ENCODE results near the gene ASAP3.

Gene ASAP3

DNA sequence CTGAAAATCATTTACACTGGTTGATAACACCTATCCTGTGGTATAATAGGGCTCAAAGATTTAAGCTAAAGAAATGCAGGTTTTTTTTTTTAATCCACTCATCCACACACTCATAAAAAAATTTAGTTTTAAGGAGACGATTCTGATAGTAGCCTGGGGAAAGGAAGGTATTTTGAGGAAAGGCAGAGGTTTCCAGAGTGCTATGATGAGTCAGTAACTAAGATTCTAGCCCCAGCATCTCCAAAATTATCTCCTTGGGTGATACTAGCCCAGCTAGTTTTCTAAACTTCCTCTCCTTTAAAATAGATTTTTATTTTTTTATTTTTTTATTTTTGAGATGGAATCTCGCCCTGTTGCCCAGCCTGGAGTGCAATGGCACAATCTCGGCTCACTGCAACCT, 20.7 kb downstream of the ASAP3 start:
- no peak overlapping the region for H3K27ac ChIP-seq (ENCODE audit: low read depth, low read length)
- peaks cover 2% of the 10 kb centered on the region for H3K79me2 ChIP-seq (ENCODE audit: control insufficient read depth, insufficient read depth, low read length, unreplicated experiment)
- H3K36me3 ChIP-seq (ENCODE audit: insufficient read depth, low read length) = no peaks in the 10 kb centered on the region
- H3K27me3 ChIP-seq (ENCODE audit: insufficient read depth, low read length) = no peaks in the 10 kb centered on the region
- no peak overlapping the region for H3K4me3 ChIP-seq (ENCODE audit: low read depth, low read length)
- H3K4me1 ChIP-seq (ENCODE audit: control insufficient read depth, insufficient read depth, low read length, unreplicated experiment) = peaks cover 5% of the 10 kb centered on the region
- H2AFZ ChIP-seq (ENCODE audit: low read length, unreplicated experiment) = no peak overlapping the region

DNA sequence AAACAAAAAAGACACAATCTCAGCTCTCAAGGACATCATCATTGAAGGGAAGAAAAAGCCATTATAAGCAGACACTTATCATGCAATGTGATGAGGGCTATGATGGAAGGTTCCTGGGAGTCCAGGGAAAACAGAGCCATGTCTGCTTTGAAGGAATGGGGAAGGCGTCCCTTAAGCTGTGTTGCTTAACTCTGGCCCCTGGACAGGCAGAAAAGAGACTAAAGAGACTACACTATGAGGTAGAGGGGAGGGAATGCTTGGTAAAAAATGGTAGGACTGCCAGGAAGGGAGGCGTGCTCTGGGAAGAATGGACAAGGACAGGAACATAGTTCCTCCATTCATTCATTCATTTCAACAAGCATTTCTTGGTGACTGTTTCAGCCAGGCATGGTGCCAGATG, 21.2 kb downstream of the ASAP3 start:
- H2AFZ ChIP-seq (ENCODE audit: low read length, unreplicated experiment) = no peak overlapping the region
- H3K36me3 ChIP-seq (ENCODE audit: insufficient read depth, low read length) = 0 out of 2 replicates have a peak, but pooled peaks cover under 1% of the 10 kb centered on the region
- no peak overlapping the region for H3K27ac ChIP-seq (ENCODE audit: low read depth, low read length)
- H3K27me3 ChIP-seq (ENCODE audit: insufficient read depth, low read length) = no peaks in the 10 kb centered on the region
- peaks cover 2% of the 10 kb centered on the region for H3K79me2 ChIP-seq (ENCODE audit: control insufficient read depth, insufficient read depth, low read length, unreplicated experiment)
- H3K4me1 ChIP-seq (ENCODE audit: control insufficient read depth, insufficient read depth, low read length, unreplicated experiment) = peaks cover under 1% of the 10 kb centered on the region
- H3K4me3 ChIP-seq (ENCODE audit: low read depth, low read length) = no peak overlapping the region

DNA sequence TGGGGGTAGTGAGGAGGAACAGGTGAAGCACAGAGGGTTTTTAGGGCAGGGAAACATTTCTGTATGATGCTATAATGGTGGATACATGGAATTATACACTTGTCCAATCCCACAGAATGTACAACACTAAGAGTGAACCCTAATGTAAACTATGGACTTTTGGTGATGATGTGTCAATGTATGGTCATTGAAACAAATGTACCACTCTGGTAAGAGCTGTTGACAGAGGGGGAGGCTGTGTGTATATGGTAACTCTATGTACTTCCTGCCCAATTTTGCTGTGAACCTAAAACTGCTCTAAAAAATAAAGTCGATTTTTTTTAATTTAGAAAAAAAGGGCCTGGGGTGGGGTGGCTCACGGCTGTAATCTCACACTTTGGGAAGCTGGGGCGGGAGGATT, 22.9 kb downstream of the ASAP3 start:
- Histone ChIP-seq H2AFZ (ENCODE audit: low read length, unreplicated experiment) (no peak overlapping the region), H3K4me3 (ENCODE audit: low read depth, low read length) (no peak overlapping the region), H3K4me1 (ENCODE audit: control insufficient read depth, insufficient read depth, low read length, unreplicated experiment) (no peaks in the 10 kb centered on the region), H3K27me3 (ENCODE audit: insufficient read depth, low read length) (no peaks in the 10 kb centered on the region), H3K27ac (ENCODE audit: low read depth, low read length) (no peak overlapping the region), H3K36me3 (ENCODE audit: insufficient read depth, low read length) (0 out of 2 replicates have a peak, but pooled peaks cover 3% of the 10 kb centered on the region), H3K79me2 (ENCODE audit: control insufficient read depth, insufficient read depth, low read length, unreplicated experiment) (peaks cover 2% of the 10 kb centered on the region)

DNA sequence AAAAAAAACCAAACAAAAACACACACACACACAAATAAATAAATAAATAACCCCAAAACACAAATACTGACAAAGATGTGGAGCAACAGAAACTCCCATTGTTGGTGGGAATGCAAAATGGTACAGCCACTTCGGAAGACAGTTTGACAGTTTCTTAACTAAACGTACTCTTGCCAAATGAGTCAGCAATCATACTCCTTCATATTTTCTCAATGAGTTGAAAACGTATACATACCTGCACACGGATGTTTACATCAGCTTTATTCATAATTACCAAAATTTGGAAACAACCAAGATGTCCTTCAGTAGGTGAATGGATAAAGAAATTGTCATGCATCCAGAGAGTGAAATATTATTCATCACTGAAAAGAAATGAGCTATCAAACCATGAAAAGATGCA, 23.5 kb downstream of the ASAP3 start:
- no peaks in the 10 kb centered on the region for H3K4me1 ChIP-seq (ENCODE audit: control insufficient read depth, insufficient read depth, low read length, unreplicated experiment)
- no peak overlapping the region for H3K4me3 ChIP-seq (ENCODE audit: low read depth, low read length)
- H3K36me3 ChIP-seq (ENCODE audit: insufficient read depth, low read length) = 0 out of 2 replicates have a peak, but pooled peaks cover 3% of the 10 kb centered on the region
- H2AFZ ChIP-seq (ENCODE audit: low read length, unreplicated experiment) = no peak overlapping the region
- H3K27me3 ChIP-seq (ENCODE audit: insufficient read depth, low read length) = no peaks in the 10 kb centered on the region
- H3K27ac ChIP-seq (ENCODE audit: low read depth, low read length) = no peak overlapping the region
- H3K79me2 ChIP-seq (ENCODE audit: control insufficient read depth, insufficient read depth, low read length, unreplicated experiment) = peaks cover 2% of the 10 kb centered on the region

DNA sequence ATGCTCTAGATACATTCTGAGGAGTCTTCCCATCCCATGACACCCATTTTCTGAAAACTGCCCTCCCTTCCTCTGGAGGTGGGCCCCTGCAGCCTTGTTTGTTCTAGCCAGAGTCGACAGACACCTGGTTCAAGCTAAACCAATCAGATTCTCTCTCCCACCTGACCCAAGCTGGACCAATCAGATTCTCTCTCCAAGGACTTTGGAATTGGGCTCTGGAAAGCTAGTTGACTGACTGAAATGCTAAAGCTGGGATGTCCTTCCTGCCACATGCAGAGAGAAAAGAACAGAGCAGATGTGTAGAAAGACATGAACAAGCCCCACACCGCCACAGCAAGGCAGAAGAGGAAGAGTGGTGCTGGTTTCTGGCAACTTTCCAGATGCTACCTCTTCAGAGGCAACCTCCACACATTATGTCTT, 24.6 kb downstream of the ASAP3 start:
- Histone ChIP-seq H3K36me3 (ENCODE audit: insufficient read depth, low read length) (0 out of 2 replicates have a peak, but pooled peaks cover 3% of the 10 kb centered on the region), H3K79me2 (ENCODE audit: control insufficient read depth, insufficient read depth, low read length, unreplicated experiment) (peaks cover 2% of the 10 kb centered on the region), H3K4me3 (ENCODE audit: low read depth, low read length) (no peak overlapping the region), H3K4me1 (ENCODE audit: control insufficient read depth, insufficient read depth, low read length, unreplicated experiment) (no peaks in the 10 kb centered on the region), H3K27ac (ENCODE audit: low read depth, low read length) (no peak overlapping the region), H2AFZ (ENCODE audit: low read length, unreplicated experiment) (no peak overlapping the region), H3K27me3 (ENCODE audit: insufficient read depth, low read length) (no peaks in the 10 kb centered on the region)

DNA sequence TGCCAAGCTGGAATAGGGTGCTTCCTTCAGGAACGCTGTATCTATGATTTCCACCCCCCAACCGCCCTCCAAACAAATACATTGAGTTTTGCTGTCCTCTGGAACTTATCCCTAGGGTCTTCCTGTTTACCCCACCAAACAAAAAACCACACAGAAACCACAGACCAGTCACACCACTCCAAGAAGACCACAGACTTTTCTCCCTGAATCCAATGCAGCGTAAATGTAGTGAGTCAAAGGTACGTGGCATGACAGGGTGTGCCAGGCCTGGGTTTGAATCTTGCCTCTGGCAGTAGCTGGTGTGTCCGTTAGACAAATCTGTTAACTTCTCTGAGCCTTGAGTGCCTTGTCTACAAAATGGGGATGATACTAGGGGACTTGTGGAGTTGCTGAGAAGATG, 27.8 kb downstream of the ASAP3 start:
- no peaks in the 10 kb centered on the region for H3K79me2 ChIP-seq (ENCODE audit: control insufficient read depth, insufficient read depth, low read length, unreplicated experiment)
- H3K27ac ChIP-seq (ENCODE audit: low read depth, low read length) = no peak overlapping the region
- H3K36me3 ChIP-seq (ENCODE audit: insufficient read depth, low read length) = 0 out of 2 replicates have a peak, but pooled peaks cover 3% of the 10 kb centered on the region
- H3K27me3 ChIP-seq (ENCODE audit: insufficient read depth, low read length) = no peaks in the 10 kb centered on the region
- no peak overlapping the region for H2AFZ ChIP-seq (ENCODE audit: low read length, unreplicated experiment)
- H3K4me1 ChIP-seq (ENCODE audit: control insufficient read depth, insufficient read depth, low read length, unreplicated experiment) = peaks cover 11% of the 10 kb centered on the region
- H3K4me3 ChIP-seq (ENCODE audit: low read depth, low read length) = no peak overlapping the region

DNA sequence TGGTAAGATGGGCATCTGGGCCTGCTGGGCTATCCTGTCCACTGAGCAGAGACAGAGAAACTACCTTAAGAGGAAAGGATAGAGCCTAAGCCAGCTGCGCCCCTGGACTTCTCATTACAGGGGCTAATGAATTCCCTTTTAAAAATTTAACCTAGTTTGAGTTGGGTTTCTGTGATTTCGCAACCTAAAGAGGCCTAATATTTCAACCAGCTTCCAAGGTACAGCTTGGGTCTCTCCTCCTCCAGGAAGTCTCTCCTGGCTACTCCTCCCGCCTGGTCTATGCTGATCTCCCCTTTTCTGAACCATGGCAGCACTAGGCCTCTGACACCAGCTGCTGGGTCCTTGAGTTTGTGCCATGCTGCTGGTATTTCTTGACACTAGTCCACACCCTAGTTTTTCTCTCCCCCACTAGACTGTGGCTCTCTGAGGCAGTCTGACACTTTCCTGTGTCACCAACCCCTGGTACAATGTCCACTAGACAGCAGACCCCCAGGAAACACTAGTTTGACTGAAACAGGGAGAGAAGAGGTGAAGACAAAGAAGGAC, 30.5 kb downstream of the ASAP3 start:
- no peaks in the 10 kb centered on the region for H3K79me2 ChIP-seq (ENCODE audit: control insufficient read depth, insufficient read depth, low read length, unreplicated experiment)
- H3K36me3 ChIP-seq (ENCODE audit: insufficient read depth, low read length) = 0 out of 2 replicates have a peak, but pooled peaks cover 3% of the 10 kb centered on the region
- peaks cover 11% of the 10 kb centered on the region for H3K4me1 ChIP-seq (ENCODE audit: control insufficient read depth, insufficient read depth, low read length, unreplicated experiment)
- no peak overlapping the region for H2AFZ ChIP-seq (ENCODE audit: low read length, unreplicated experiment)
- no peaks in the 10 kb centered on the region for H3K27me3 ChIP-seq (ENCODE audit: insufficient read depth, low read length)
- no peak overlapping the region for H3K4me3 ChIP-seq (ENCODE audit: low read depth, low read length)
- no peak overlapping the region for H3K27ac ChIP-seq (ENCODE audit: low read depth, low read length)

DNA sequence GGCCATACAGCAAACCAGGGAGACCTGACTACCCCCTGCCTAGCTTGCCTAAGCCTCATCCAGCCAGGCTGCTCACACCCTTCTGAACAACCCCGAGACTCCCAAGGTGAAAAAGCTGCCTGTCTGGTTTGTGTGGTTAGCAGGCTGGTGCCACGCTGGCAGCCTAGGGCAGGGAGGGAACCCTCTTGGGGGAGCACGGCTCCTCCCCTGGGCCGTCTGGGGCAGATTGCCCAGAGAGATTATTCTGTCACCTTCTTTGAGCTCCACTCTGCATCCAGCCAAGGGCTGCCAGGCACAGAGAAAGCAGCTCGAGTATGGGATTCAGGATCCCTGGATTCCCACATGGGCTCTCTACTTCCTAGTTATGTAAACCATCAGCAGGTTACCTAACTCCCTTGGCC, 32.0 kb downstream of the ASAP3 start:
- peaks cover 11% of the 10 kb centered on the region for H3K4me1 ChIP-seq (ENCODE audit: control insufficient read depth, insufficient read depth, low read length, unreplicated experiment)
- H3K79me2 ChIP-seq (ENCODE audit: control insufficient read depth, insufficient read depth, low read length, unreplicated experiment) = no peaks in the 10 kb centered on the region
- H3K27me3 ChIP-seq (ENCODE audit: insufficient read depth, low read length) = no peaks in the 10 kb centered on the region
- H2AFZ ChIP-seq (ENCODE audit: low read length, unreplicated experiment) = no peak overlapping the region
- H3K27ac ChIP-seq (ENCODE audit: low read depth, low read length) = no peak overlapping the region
- no peaks in the 10 kb centered on the region for H3K36me3 ChIP-seq (ENCODE audit: insufficient read depth, low read length)
- H3K4me3 ChIP-seq (ENCODE audit: low read depth, low read length) = no peak overlapping the region

DNA sequence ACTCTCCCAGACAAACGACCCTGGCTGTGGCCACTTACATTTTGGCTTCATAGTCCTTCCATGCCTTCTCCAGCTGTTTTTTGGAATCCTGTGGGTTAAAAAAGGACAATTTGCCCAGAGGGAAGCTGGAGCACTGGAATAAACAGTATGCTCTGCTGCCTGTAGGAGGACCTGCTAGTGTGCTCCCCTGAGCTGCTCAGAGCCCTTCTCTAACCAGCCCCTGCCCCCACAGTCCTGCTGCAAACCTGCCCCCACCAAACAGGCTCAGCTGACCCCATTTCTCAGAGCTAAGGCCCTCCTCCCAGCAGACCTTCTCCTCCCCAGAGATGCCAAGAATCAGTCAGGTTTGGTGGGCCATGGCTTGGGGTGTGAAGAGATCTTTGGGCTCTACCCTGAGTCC, 32.5 kb downstream of the ASAP3 start:
- H3K79me2 ChIP-seq (ENCODE audit: control insufficient read depth, insufficient read depth, low read length, unreplicated experiment) = no peaks in the 10 kb centered on the region
- H3K27me3 ChIP-seq (ENCODE audit: insufficient read depth, low read length) = no peaks in the 10 kb centered on the region
- no peak overlapping the region for H2AFZ ChIP-seq (ENCODE audit: low read length, unreplicated experiment)
- no peaks in the 10 kb centered on the region for H3K36me3 ChIP-seq (ENCODE audit: insufficient read depth, low read length)
- H3K4me3 ChIP-seq (ENCODE audit: low read depth, low read length) = no peak overlapping the region
- peaks cover 11% of the 10 kb centered on the region for H3K4me1 ChIP-seq (ENCODE audit: control insufficient read depth, insufficient read depth, low read length, unreplicated experiment)
- no peak overlapping the region for H3K27ac ChIP-seq (ENCODE audit: low read depth, low read length)

DNA sequence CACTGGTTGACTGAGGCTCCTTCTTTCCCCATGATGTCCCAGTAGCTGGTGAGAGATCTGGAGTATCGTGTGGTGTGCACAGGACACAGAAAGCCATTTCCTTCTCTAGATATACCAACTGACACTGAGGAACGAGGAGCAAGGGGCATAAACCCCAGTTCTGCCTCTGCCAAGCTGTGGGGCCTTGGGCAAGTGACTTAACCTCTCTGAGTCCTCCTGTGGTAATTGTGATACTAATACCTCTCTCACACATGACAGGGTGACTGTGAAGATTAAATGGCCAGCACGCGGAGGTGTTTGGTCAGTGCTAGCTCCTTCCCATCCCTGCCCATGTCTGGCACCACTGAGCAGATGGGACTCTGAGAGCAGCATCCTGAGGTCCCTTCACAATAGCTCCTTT, 33.1 kb downstream of the ASAP3 start:
- Histone ChIP-seq H3K36me3 (ENCODE audit: insufficient read depth, low read length) (no peaks in the 10 kb centered on the region), H3K4me3 (ENCODE audit: low read depth, low read length) (no peak overlapping the region), H2AFZ (ENCODE audit: low read length, unreplicated experiment) (no peak overlapping the region)

DNA sequence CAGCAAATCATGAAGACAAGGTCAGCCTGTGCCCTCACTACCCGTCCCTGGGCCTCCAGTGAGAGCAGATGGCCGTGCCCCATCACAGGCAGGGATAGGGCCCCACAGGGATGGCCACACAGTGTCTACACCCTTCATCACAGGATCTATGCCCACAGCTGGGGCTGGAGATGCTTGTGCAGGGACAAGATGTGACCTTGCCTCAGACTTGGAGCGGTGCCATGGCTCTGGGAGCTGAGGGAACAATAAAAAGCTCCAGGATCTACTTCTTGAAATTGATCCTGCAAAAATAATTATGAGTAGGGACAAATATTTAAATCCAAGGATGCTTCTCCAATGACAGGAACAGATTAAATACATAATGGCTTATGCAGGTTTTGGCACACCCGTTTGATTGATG, 34.0 kb downstream of the ASAP3 start:
- Histone ChIP-seq H2AFZ (ENCODE audit: low read length, unreplicated experiment) (no peak overlapping the region), H3K79me2 (ENCODE audit: control insufficient read depth, insufficient read depth, low read length, unreplicated experiment) (no peaks in the 10 kb centered on the region), H3K27ac (ENCODE audit: low read depth, low read length) (no peak overlapping the region), H3K4me3 (ENCODE audit: low read depth, low read length) (no peak overlapping the region), H3K27me3 (ENCODE audit: insufficient read depth, low read length) (no peaks in the 10 kb centered on the region), H3K4me1 (ENCODE audit: control insufficient read depth, insufficient read depth, low read length, unreplicated experiment) (peaks cover 14% of the 10 kb centered on the region), H3K36me3 (ENCODE audit: insufficient read depth, low read length) (no peaks in the 10 kb centered on the region)

More for the DNA sequence above, 33.1 kb downstream of the ASAP3 start:
- Histone ChIP-seq H3K4me1 (ENCODE audit: control insufficient read depth, insufficient read depth, low read length, unreplicated experiment) (peaks cover 11% of the 10 kb centered on the region), H3K27me3 (ENCODE audit: insufficient read depth, low read length) (no peaks in the 10 kb centered on the region), H3K27ac (ENCODE audit: low read depth, low read length) (no peak overlapping the region), H3K79me2 (ENCODE audit: control insufficient read depth, insufficient read depth, low read length, unreplicated experiment) (no peaks in the 10 kb centered on the region)

Data from ACC112 (cell line).